Panc1 (cell line): ENCODE measurements around the gene DPM3.

Source experiments
- POLR2AphosphoS5 ChIP-seq: IDR thresholded peaks from 2 replicates; pipeline ENCODE4 v1.6.1; 2012; ENCODE audit warnings: mild to moderate bottlenecking, low read depth, low read length, moderate library complexity
- REST ChIP-seq, 2 experiments: IDR thresholded peaks; 2 replicates each; pipeline ENCODE4 v1.6.1; 2011 to 2012; ENCODE audit warnings: low read depth in 2 of 2, control low read depth in 1 of 2, low read length in 1 of 2, mild to moderate bottlenecking in 1 of 2, moderate library complexity in 1 of 2; ENCODE audit not compliant: insufficient read depth in 1 of 2
- SIN3A ChIP-seq: IDR thresholded peaks from 2 replicates; pipeline ENCODE4 v1.6.1; 2012; ENCODE audit warnings: low read depth, mild to moderate bottlenecking, low read length, moderate library complexity, borderline replicate concordance; ENCODE audit not compliant: insufficient read depth
- TF ChIP-seq, protein P1 (sequence below): fragments of 450-650 bp; IDR thresholded peaks from 2 replicates; pipeline ENCODE4 v1.5.1; 2017; ENCODE audit warnings: mild to moderate bottlenecking

- TF ChIP-seq, protein P1, sequence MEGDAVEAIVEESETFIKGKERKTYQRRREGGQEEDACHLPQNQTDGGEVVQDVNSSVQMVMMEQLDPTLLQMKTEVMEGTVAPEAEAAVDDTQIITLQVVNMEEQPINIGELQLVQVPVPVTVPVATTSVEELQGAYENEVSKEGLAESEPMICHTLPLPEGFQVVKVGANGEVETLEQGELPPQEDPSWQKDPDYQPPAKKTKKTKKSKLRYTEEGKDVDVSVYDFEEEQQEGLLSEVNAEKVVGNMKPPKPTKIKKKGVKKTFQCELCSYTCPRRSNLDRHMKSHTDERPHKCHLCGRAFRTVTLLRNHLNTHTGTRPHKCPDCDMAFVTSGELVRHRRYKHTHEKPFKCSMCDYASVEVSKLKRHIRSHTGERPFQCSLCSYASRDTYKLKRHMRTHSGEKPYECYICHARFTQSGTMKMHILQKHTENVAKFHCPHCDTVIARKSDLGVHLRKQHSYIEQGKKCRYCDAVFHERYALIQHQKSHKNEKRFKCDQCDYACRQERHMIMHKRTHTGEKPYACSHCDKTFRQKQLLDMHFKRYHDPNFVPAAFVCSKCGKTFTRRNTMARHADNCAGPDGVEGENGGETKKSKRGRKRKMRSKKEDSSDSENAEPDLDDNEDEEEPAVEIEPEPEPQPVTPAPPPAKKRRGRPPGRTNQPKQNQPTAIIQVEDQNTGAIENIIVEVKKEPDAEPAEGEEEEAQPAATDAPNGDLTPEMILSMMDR: no peak
- TF ChIP-seq SIN3A (no peak), REST (IDR thresholded peaks at IDR 0.05; ENCODE audit: insufficient read depth in 1 of 2, low read depth in 2 of 2, low read length in 1 of 2) (no peak), POLR2AphosphoS5 (no peak)
Measured at GRCh38 chr1:155166051-155166470, 25.7 kb upstream of the DPM3 start.
